IPS DF 4.7 (cell line): Measurements from ENCODE around the gene ARHGEF17.

Experiments used
- DNase-seq: peaks from one replicate; pipeline ENCODE4 v3.0.0-alpha.2; 2013; ENCODE audit warnings: low spot score; ENCODE audit errors: extremely low read depth

The ARHGEF17 gene

DNA sequence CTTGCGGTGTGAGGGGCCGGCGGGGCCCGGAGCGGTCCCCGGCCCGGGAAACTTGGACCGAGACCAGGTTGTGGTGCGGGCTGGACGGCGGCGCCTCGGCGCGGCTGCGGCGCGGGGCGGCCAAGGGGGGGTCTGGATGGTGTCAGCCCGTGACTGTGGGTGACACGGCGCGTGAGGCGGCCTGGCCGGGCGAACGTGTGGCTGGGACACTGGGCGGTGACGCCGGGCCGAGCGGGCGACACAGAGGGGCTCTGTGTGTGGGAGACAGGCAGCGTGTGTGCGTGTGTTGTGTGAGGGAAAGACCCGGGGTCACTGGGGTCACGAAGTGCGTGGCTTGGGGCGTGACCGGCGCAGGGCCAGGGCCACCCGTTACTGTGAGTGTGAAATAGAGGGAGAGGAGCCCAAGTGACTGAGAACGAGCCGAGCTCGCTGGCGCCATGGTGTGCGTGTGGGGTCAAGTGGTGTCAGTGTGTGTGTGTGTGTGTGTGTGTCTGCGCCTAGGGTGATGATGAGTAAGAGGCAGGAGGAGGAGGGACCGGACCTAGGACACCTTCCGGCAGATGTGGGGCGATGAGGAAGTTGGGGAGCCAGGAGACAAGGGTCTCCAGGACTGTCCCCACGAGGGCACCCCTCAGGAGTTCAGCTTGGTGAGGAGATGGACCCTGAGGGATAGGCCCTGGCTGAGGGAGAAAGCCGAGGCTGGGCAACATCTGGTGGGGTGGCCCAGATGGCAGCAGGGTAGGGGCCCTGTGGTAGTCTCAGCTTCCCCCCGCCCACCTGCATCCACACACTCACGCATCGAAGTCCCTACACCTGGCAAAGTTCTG is 68.9 kb downstream of the ARHGEF17 start:
- DNase-seq: no peak

DNA sequence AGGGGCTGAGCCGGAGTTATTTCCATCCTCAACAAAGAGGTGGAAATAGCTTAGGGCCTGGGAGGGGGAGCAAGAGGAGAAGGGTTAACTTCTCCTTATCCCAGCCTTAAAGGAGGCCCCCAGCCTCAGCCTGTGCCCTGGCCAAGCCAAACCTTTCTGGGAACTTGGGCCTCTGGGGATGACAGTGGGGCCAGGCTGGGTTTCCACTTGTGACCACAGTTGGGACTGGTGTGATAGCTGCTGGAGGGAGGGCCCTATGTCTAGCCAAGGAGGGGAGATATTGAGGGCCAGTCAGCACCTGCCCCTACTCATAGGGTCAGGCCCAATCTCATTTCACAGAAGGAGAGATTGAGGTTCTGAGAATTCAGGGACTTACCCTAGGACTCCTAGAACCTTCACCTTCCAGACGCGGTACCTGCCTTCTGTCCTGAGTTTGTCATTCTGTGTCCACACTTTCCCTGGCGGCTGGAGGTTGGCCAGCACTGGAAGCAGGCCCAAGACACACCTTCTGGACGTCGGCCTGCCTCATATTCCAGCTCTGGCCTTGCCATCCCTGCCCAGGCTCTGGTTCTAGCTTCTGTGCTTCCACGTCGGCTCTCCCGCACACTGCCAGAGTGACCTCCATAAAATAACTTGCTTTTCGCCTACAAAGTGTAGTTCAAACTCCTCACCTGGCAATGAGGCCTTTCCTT is 71.3 kb downstream of the ARHGEF17 start:
- no peak for DNase-seq

DNA sequence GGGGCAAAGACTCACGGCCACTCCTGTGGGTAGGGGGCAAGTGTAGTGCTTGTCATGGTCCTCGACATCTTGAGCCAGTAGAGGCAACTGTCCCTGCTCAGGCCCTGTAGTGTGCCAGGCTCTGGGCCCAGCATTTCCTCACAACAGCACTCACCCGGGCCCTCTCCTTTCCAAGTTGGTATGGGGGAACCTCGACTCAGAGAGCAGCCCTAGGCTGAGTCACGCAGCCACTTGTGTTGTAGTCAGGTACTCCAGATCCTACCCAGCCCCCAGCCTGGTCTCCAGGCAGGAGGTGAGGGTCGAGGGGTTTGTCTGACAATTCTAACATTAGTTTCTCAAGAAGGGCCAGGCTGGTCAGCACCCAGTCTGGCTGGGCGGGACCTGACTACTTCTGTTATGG is 72.3 kb downstream of the ARHGEF17 start:
- no peak for DNase-seq

DNA sequence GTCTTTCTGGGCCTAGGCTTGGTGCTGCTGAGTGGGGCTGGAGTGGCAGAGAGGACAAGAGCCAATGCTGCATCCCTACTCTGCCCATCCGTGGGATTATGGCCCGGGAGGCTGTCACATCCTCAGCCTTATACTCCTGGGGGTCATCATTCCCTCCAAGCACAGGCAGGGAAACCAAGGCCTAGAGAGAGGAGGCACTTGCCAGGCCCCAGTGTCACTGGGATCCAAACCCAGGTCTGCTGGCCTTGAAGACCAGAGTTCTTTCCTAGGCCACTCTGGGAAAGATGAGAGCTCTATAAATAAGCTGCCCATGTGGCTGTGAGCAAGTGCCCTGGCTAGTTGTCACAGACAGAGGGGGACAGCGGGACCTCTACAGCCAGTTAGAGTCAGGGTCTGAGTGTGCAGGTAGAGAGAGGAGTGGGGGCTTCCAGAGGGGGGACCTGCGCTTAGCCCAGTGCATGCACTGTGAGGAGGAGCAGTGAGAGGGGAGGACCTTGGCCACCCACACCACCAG is 72.9 kb downstream of the ARHGEF17 start:
- DNase-seq: no peak

DNA sequence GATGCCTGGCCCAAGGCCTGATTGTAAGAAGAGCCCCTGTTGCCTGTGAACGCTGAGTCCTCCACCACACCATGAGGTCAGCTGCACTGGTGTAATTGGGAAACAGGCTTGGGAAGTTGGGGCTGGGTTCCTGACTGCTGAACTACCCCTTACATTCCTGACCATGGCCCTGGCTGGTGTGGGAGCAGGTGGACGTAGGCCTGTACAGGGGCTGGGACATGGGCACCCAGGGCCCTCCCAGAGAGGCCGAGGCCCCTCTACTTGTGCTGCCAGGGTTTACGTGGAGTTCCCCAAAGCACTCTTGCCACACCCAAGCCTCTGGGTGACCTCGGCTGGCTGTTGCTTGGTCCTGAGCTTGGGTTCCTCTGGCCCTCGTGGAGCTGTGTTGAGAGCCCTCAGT is 73.5 kb downstream of the ARHGEF17 start:
- no peak for DNase-seq

DNA sequence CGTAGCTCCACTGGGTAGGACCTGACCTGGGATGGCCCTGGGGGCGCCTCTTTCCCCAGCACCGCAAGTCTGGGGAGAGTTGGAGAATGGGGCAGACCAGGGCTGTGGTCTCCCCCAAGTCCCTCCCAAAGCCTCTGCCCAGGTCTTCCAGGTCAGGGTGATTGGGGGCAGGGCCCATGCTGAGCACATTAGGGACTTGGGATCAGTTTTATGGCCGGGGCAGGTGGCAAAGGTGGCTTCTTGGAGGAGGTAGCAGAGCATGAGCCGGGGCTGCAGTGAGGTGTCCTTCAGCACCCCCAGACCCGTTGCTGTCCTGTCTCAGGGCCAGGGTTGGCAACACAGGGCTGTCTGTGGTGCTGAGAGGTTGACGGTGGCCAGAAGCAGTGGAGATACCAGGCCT is 74.1 kb downstream of the ARHGEF17 start:
- no peak for DNase-seq

DNA sequence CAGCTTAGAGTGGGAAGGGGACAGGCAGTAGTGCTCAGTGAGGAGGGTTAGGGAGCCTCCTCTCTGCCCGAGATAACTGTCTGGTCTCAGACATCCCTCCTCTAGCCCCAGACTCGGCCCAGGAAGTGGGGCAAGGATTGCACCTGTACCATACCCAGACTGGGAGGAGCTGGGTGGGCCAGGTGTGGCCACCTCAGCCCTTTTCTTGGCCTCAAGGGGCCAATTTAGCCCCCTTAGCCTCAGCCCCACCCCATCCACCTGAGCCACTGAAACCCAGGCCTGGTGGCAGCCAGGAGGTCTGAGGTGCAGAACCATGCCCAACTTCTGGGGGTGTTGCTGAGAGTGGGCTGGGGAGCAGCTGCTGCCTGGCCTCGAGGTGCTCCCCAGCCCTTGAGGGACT is 74.7 kb downstream of the ARHGEF17 start:
- DNase-seq: no peak

DNA sequence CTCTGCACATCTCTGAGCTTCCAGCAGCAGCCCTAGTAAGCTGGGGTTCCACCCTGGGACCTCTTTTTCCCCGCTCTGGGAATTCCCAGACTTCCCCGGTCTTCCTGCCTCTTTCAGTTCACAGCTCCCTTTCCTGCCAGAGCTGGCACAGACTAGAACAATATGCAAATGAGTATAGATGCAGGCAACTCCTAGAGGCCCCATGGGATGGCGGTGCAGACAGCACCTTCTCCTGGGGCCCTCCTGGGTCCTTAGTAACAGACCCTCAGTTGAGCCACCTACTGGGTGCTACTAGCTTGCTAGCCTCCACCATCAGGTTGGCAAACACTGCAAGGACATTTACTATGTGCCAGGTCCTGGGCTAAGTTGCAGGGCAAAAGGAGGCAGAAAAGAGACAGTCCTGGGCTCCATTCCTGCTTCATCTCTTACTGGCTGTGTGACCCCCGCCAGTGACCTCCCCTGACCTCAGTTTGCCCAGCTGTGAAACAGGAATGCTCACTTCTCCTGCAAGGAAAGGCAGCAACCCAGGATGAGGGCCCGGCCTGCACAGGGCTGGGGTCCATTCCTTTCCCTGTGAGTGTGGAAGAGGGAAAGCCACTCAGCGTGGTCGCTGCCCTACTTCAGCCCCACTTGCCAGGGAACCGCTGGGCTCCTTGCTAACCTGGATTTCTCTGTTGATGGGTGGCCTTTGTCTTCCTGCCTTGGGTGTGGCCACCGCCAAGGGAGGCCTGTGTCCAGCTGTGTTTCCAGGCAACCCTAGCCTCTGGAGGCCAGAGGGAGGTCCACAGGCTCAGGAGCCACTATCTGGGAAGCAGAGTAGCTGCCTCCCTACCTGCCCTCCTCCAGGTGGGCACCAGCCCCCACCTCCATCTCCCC is 75.4 kb downstream of the ARHGEF17 start:
- DNase-seq: no peak

DNA sequence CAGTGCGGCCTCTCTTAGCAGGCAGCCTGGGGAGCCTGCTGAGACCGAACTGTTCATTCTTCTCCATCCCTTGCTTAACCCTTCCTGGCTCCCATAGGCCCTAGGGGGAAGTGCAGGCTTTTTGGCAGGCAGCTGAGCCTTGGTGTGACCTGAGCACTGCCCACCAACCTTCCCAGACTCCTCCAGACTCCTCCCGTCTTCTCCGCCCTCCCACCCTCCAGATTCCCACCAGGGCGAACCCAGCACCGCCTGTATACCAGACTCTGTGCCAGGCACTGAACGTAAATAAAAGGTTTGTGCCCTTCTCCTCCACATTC is 76.0 kb downstream of the ARHGEF17 start:
- no peak for DNase-seq

DNA sequence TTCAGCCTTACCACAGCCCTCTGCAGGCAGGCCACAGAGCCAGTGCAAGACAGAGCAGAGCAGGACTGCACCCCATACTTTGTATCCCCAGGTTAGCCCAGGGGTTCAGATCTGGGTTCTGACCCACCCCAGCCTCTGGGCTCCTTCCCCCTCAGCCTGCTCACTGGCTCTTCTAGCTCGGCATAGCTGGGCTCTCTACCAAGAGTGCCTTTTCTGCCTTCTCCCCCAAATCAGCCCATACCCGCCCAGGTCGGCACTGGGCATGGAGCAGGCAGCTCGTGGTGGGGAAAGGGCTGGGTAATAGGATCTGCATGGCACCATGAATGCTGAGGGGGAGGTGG is 76.4 kb downstream of the ARHGEF17 start:
- no peak for DNase-seq

DNA sequence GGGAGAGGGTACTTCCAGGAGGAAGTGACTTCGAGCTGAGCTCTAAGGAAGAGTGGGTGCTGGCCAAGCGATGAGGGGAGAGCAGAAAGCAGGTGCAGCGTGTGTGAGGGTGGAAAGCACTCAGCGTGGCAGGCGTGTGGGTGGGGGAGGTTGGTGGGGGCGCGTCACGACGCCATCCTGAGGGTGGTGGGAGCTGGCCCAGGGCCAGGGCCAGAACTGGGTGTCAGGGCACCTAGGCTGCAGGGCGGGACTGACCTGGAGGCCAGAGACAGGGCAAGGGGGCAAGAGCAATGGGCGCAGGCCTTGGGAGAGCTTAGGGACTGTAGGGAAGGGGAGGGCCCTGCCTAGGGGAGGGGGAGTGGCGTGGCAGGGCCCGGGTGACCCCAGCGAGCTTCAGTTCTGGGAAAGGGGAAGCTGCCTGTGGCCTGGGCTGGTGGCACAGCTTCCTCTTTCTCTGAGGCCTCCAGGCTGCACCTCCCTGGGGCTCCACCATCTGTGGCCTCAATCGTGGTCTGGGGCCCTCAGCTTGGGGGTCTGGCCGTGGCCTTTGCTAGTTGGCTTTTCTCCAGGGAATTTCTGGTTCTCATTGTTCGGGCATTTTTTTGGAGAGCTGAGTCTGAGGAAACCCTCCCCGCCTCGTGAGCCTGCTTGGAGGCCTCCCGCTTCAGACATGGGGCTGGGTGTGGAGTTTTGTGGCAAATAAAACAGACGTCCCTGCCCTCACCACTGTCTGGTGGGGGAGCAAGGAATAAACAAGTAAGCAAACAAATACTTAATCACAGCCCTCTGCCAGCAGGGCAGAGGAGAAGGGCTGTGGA is 77.0 kb downstream of the ARHGEF17 start:
- no peak for DNase-seq

DNA sequence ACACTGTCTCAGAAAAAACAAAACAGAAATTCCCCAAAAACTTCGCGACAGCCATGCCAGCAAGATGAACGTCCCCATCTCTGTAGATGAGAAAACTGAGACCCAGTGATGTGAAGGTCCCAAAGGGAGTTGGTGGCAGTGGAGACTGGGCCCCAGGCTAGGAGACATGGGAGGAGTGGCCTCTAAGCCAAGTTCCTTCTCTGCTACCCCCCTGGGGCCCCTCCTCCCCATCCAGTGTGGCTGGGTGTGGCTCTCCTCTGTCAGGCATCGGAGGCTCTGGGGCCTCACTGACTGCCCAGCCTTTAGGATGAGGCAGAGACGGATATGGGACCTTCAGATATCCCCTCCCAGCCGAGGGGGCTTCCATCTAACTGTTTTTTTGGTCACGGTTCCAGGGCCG is 77.9 kb downstream of the ARHGEF17 start:
- no peak for DNase-seq

DNA sequence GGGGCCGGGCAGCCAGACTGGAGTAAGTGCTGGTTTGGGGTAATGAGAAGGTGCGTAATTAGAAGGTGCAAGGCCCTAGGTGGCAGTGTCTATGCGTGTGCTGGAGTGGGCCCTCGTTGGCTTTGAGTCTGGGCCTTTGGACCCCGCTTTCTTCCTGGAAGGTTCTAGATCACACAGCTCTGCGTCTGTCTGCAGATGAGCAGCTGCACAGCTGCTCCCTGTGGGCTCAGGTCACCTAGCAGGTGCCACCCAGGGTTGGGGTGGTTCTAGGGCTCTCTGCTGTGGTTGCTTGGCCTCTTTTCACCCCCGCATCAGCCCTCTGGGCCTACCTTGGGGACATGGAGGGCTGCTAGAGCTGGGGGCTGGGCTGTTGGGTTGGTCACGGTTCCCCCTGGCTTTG is 78.5 kb downstream of the ARHGEF17 start:
- no peak for DNase-seq

DNA sequence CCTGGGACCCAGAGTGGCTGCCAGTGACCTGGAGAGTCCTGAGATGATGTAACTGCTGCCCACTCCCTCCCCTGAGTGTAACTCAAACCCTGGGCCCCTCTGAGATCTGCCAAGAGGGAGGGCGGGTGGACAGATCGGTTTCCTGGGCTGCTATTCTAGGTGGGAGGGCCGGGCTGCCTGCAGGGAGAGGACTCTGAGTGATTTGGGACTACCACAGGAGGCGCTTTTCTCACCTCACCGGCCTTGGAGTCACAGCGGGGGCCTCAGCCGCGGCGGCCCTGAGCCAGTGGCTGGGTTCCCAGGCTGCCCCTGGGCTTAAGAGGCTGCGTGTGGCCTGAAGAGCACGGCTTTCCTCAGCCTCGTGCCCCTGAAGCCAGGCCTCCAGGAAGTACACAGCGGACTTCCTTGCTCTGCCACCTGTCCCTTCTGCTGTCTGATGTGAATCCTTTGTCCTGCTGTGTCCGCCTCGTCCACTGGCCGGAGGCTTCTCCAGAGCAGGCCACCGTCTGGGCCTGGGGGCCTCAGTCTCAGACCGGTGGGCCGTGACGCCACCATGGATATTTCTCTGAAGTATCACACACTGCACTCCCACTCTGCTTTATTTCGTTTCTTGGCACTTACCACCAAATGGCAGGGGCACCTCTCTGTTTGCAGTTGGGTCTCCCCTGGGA is 79.7 kb downstream of the ARHGEF17 start:
- DNase-seq: no peak

DNA sequence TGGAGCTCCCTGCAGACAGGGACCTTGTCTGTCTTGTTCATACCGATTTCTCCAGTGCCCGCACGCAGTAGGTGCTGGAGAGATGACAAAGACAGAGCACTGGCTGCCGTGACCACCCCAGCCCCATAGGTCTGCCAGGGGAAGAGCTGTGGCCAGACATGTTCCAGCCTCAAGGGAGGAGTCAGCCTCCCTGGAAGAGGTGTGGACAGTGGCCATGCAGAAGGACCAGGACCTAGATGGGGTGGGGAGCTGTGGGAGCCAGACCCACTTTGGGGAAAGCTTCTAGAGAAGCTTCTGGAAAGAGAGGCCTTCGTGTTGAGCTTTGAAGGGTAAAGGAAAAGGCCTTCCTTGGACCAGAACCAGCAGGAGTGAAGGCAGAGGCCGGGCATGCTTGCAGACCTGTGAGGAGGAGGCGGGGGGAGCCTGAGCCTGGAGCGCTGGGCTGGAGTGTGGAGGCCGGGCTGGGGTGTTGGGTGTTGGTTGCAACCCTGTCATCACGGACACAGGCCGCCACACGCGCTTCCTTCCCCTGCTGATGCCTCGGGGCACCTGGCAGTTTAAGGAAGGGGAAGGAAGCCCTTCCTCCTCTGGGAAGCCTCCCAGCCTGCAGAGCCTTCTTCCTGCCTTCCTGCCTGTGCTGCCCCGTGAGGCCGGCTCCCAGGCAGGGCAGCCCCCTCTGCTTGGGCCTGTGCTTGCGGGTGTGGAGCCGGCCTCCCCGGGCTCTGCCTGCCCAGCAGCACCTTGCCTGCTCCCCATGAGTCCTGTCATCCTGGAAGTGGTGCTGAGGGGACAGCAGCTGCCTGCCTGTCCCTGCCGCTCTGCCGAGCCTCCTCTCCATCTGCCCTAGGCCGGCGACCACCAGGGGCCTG is 80.4 kb downstream of the ARHGEF17 start:
- no peak for DNase-seq

DNA sequence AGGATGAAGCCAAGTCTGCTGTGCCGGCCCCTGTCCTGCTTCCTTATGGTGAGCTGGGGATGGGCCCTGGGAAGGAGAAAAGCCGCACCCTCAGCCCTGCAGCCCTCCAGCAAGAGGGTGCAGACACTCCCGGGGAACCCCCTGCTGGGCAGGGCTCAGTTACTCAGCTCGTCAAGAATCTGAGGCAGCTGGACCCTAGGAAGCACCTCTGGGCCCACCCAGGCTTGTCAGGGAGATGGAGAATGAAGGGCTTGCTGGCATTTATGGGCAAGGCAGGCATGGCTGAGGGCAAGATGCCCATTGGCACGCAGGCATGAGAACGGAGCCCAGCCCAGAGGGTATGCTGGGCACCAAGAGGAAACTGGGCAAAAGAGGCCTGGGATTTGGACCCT is 81.1 kb downstream of the ARHGEF17 start:
- DNase-seq: no peak

DNA sequence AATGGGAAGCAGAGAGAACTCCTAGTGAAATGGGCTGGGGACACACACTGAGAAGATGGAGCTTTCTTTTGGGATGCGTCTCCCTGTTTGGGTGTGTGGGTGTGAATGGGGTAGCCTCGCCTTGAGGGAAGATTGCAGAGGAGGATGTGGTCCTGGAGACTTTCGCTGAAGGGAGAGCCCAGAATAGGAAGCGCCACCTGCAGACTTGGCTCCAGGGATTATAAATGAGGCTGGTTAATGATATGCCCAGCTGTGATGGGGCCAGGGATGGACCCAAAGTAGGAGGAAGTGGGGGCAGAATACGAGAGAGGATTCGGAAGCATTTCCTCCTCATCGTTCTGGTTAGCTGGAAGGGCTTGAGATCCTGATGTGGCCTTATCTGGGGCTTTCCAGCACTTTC is 81.8 kb downstream of the ARHGEF17 start:
- DNase-seq: no peak

DNA sequence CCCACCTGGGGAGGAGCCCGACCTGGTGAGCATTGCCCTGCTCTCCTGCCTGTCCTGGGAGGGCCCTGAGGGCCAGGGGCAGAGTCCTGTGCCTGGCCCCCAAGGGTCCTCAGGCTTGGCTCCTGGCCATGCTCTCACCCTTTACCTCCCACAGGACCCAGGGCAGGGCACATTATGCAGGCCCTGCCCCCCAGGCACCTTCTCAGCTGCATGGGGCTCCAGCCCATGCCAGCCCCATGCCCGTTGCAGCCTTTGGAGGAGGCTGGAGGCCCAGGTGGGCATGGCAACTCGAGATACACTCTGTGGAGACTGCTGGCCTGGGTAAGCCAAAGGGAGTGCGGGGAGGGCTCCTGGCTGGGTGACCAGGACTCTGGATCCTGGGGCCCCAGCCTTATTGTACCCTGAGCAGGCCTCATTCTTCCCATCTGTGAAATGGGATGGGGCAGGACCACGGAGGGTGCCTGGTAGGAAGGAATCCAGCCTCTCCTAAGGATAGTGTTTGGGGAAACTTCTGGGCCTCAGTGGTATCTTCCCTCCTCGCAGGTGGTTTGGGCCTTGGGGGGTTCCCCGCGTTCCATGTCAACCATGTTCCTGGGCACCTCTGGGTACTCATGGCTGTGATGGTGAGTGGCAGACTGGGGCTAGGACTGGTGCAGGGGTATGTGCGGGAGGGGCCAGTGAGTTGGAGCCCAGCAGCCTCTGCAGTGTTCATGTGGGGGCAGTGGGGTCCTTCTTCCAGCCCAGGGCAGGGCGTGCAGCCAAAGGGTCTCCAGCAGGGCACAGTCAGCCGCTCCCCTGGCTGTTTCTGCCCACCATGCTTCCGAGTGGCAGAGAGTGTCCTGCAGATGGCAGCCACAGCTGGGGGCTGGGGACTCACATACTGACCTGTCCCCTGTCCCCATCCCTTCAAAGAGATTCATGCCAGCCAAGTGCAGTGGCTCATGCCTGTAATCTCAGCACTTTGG is 82.8 kb downstream of the ARHGEF17 start:
- no peak for DNase-seq

DNA sequence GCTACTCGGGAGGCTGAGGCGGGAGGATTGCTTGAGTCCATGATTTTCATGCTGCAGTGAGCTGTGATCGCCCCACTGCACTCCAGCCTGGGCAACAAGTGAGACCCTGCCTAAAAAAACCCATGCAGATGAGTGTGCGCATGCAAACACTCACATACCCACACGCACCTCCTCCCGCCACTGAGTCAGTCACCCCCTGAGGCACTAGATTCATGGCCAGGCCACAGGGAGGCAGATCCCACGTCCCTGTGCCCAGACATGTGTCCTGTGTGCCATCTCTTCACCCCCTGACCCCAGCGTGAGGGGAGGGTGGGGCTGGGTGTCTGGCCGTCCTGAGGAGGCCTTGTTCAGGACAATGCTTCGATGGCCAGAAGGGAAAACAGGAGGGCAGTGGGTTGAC is 83.6 kb downstream of the ARHGEF17 start:
- DNase-seq: no peak
